ENCODE measurements around the gene RICTOR.

DNA sequence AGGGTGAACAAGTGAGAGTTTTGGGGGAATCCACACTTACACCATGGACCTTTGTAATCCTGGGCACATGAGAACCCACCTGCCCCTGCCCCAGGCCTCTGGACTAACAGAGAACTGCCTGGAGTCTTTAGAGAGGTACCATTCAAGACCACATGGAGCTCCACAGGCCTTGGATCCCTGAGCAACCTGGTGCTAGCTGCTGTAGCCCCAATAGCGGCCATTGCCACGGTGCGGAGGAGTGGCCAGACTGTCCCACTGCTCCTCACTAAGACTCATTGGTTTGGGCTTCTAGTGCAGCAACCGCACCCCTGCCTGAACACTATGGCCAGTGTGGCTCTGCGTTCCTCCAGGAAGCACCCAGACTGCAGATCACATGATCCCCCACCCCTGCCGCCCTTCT, 182.6 kb downstream of the RICTOR start:
- TF ChIP-seq POLR2A (IDR thresholded peaks at IDR 0.05; ENCODE audit: borderline replicate concordance, extremely low read depth, insufficient read depth, insufficient read length) (no peak), POLR2AphosphoS5 (IDR thresholded peaks at IDR 0.05; ENCODE audit: low read depth, low read length) (no peak), CEBPB (IDR thresholded peaks at IDR 0.05; ENCODE audit: low read depth) (no peak), ZNF274 (IDR thresholded peaks at IDR 0.05; ENCODE audit: low read depth, low read length) (no peak), YY1 (IDR thresholded peaks at IDR 0.05; ENCODE audit: extremely low read depth, insufficient replicate concordance, low read depth, low read length) (no peak), RAD21 (IDR thresholded peaks at IDR 0.05; ENCODE audit: low read depth) (no peak), JUND (IDR thresholded peaks at IDR 0.05) (no peak), TCF7L2 (IDR thresholded peaks at IDR 0.05; ENCODE audit: borderline replicate concordance, extremely low read depth, insufficient read depth, insufficient read length) (no peak), EZH2phosphoT487 (IDR thresholded peaks at IDR 0.05; ENCODE audit: borderline replicate concordance) (no peak), SP1 (IDR thresholded peaks at IDR 0.05; ENCODE audit: low read depth) (no peak)
- TF ChIP-seq, protein P1, sequence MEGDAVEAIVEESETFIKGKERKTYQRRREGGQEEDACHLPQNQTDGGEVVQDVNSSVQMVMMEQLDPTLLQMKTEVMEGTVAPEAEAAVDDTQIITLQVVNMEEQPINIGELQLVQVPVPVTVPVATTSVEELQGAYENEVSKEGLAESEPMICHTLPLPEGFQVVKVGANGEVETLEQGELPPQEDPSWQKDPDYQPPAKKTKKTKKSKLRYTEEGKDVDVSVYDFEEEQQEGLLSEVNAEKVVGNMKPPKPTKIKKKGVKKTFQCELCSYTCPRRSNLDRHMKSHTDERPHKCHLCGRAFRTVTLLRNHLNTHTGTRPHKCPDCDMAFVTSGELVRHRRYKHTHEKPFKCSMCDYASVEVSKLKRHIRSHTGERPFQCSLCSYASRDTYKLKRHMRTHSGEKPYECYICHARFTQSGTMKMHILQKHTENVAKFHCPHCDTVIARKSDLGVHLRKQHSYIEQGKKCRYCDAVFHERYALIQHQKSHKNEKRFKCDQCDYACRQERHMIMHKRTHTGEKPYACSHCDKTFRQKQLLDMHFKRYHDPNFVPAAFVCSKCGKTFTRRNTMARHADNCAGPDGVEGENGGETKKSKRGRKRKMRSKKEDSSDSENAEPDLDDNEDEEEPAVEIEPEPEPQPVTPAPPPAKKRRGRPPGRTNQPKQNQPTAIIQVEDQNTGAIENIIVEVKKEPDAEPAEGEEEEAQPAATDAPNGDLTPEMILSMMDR (IDR thresholded peaks at IDR 0.05 in 2 of 3, conservative IDR thresholded peaks at IDR 0.05 in 1 of 3; ENCODE audit: borderline replicate concordance in 1 of 3, insufficient read depth in 1 of 3, low read depth in 2 of 3, low read length in 2 of 3), result no peak
- TF ChIP-seq, protein P2, sequence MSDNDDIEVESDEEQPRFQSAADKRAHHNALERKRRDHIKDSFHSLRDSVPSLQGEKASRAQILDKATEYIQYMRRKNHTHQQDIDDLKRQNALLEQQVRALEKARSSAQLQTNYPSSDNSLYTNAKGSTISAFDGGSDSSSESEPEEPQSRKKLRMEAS (IDR thresholded peaks at IDR 0.05), result no peak
- TF ChIP-seq, protein P3, sequence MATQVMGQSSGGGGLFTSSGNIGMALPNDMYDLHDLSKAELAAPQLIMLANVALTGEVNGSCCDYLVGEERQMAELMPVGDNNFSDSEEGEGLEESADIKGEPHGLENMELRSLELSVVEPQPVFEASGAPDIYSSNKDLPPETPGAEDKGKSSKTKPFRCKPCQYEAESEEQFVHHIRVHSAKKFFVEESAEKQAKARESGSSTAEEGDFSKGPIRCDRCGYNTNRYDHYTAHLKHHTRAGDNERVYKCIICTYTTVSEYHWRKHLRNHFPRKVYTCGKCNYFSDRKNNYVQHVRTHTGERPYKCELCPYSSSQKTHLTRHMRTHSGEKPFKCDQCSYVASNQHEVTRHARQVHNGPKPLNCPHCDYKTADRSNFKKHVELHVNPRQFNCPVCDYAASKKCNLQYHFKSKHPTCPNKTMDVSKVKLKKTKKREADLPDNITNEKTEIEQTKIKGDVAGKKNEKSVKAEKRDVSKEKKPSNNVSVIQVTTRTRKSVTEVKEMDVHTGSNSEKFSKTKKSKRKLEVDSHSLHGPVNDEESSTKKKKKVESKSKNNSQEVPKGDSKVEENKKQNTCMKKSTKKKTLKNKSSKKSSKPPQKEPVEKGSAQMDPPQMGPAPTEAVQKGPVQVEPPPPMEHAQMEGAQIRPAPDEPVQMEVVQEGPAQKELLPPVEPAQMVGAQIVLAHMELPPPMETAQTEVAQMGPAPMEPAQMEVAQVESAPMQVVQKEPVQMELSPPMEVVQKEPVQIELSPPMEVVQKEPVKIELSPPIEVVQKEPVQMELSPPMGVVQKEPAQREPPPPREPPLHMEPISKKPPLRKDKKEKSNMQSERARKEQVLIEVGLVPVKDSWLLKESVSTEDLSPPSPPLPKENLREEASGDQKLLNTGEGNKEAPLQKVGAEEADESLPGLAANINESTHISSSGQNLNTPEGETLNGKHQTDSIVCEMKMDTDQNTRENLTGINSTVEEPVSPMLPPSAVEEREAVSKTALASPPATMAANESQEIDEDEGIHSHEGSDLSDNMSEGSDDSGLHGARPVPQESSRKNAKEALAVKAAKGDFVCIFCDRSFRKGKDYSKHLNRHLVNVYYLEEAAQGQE (IDR thresholded peaks at IDR 0.05; ENCODE audit: low read depth), result no peak
